Nephron progenitor cell (in vitro differentiated cells): Measurements from ENCODE around the gene EPHB4.
"Not testable (repeated sequence)": the region's sequence is repeated elsewhere in the genome, so short reads cannot be mapped to it uniquely, and the experiment has no call there.

ENCODE experiments used
- DNase-seq: peaks from one replicate; pipeline ENCODE4 v3.0.0; 2021
- H3K27ac Mint-ChIP-seq: 2 replicates; pipeline ENCODE4 v1.8.0; 2021; ENCODE audit warnings: mild to moderate bottlenecking, moderate library complexity, mixed read lengths
- H3K27me3 Mint-ChIP-seq: 2 replicates; pipeline ENCODE4 v1.8.0; 2021; ENCODE audit warnings: mild to moderate bottlenecking, low read depth, mixed read lengths; ENCODE audit not compliant: poor library complexity
- H3K36me3 Mint-ChIP-seq: 2 replicates; pipeline ENCODE4 v1.8.0; 2021; ENCODE audit warnings: low read depth, mixed read lengths
- H3K4me1 Mint-ChIP-seq: 2 replicates; pipeline ENCODE4 v1.8.0; 2021; ENCODE audit warnings: mixed read lengths
- H3K4me3 Mint-ChIP-seq: 2 replicates; pipeline ENCODE4 v1.8.0; 2021; ENCODE audit warnings: mild to moderate bottlenecking, moderate library complexity, mixed read lengths
- H3K9me3 Mint-ChIP-seq: 2 replicates; pipeline ENCODE4 v1.8.0; 2021; ENCODE audit warnings: mild to moderate bottlenecking, moderate library complexity, mixed read lengths
- CTCF ChIP-seq: fragments of 200-600 bp; sonication (generic); IDR thresholded peaks from 2 replicates; pipeline ENCODE4 v1.5.0; 2021; ENCODE audit warnings: antibody characterized with exemption

EPHB4 gene

GRCh38 chr7:100763556-100764140 lies 63.7 kb downstream of the EPHB4 start:
- DNase-seq, result no peak
- H3K36me3 Mint-ChIP-seq, result no peaks in the 10 kb centered on the region
- TF ChIP-seq CTCF, result no peak
- H3K9me3 Mint-ChIP-seq, result no peaks in the 10 kb centered on the region
- H3K4me3 Mint-ChIP-seq, result no peak overlapping the region
- no peaks in the 10 kb centered on the region for H3K4me1 Mint-ChIP-seq
- no peak overlapping the region for H3K27ac Mint-ChIP-seq
- H3K27me3 Mint-ChIP-seq, result peaks cover 22% of the 10 kb centered on the region

- not testable (repeated sequence) for H3K36me3 Mint-ChIP-seq, H3K27ac Mint-ChIP-seq, DNase-seq, H3K4me1 Mint-ChIP-seq, H3K4me3 Mint-ChIP-seq, H3K9me3 Mint-ChIP-seq
- H3K27me3 Mint-ChIP-seq, result peaks cover 19% of the 10 kb centered on the region
Measured at GRCh38 chr7:100762841-100763240, 64.5 kb downstream of the EPHB4 start.

GRCh38 chr7:100759357-100760171 lies 67.8 kb downstream of the EPHB4 start:
- no peaks in the 10 kb centered on the region for H3K9me3 Mint-ChIP-seq
- no peak overlapping the region for H3K4me3 Mint-ChIP-seq
- peaks cover 23% of the 10 kb centered on the region for H3K27me3 Mint-ChIP-seq
- DNase-seq, result no peak
- H3K4me1 Mint-ChIP-seq, result no peaks in the 10 kb centered on the region
- H3K36me3 Mint-ChIP-seq, result no peaks in the 10 kb centered on the region
- no peak overlapping the region for H3K27ac Mint-ChIP-seq
- TF ChIP-seq CTCF, result no peak

- no peaks in the 10 kb centered on the region for H3K9me3 Mint-ChIP-seq
Measured at GRCh38 chr7:100753750-100754149, 73.6 kb downstream of the EPHB4 start.

GRCh38 chr7:100752994-100753393 lies 74.3 kb downstream of the EPHB4 start:
- Mint-ChIP-seq H3K36me3 (no peaks in the 10 kb centered on the region), H3K27ac (no peak overlapping the region), H3K4me3 (no peak overlapping the region), H3K9me3 (no peaks in the 10 kb centered on the region), H3K4me1 (no peaks in the 10 kb centered on the region), H3K27me3 (peaks cover 50% of the 10 kb centered on the region)
- DNase-seq, result no peak
- TF ChIP-seq CTCF, result no peak

More at GRCh38 chr7:100753750-100754149, 73.6 kb downstream of the EPHB4 start:
- peaks cover 45% of the 10 kb centered on the region for H3K27me3 Mint-ChIP-seq
- no peaks in the 10 kb centered on the region for H3K36me3 Mint-ChIP-seq
- no peak for DNase-seq
- no peak overlapping the region for H3K27ac Mint-ChIP-seq
- H3K4me1 Mint-ChIP-seq, result no peaks in the 10 kb centered on the region
- H3K4me3 Mint-ChIP-seq, result no peak overlapping the region
- no peak for TF ChIP-seq CTCF
